Right forelimb (tissue), 1 donor: ENCODE measurements around the gene MEIOSIN.
"Not testable (repeated sequence)": the region's sequence is repeated elsewhere in the genome, so short reads cannot be mapped to it uniquely, and the experiment has no call there.

Source experiments
- DNase-seq: peaks from one replicate; pipeline ENCODE4 v3.0.0-alpha.2; 2018

MEIOSIN gene

GRCh38 chr19:45781214-45782161 is 48.2 kb downstream of the MEIOSIN start:
- DNase-seq, result peak; percentile 73

- DNase-seq, result peak; percentile 74
Observed at GRCh38 chr19:45782162-45782691, 49.0 kb downstream of the MEIOSIN start, which contains the start of gene DMPK. DMPK (minus strand) TSS chr19:45782490; CDS start chr19:45782352, 138 bp downstream.

- DNase-seq, result peak; percentile 74
Observed at GRCh38 chr19:45782820-45783785, 49.9 kb downstream of the MEIOSIN start.

GRCh38 chr19:45784096-45784495 is 50.9 kb downstream of the MEIOSIN start:
- DNase-seq, result no peak

- peak; percentile 43 for DNase-seq
Observed at GRCh38 chr19:45785097-45785496, 51.9 kb downstream of the MEIOSIN start.

- peak; percentile 36 for DNase-seq
Observed at GRCh38 chr19:45785781-45786532, 52.7 kb downstream of the MEIOSIN start.

GRCh38 chr19:45786533-45786894 is 53.3 kb downstream of the MEIOSIN start:
- DNase-seq, result no peak

- DNase-seq, result no peak
Observed at GRCh38 chr19:45789035-45789786, 56.0 kb downstream of the MEIOSIN start.

GRCh38 chr19:45790942-45791341 is 57.7 kb downstream of the MEIOSIN start:
- peak; percentile 40 for DNase-seq

GRCh38 chr19:45791744-45792469 is 58.7 kb downstream of the MEIOSIN start:
- peak; percentile 46 for DNase-seq

GRCh38 chr19:45792470-45793177 is 59.4 kb downstream of the MEIOSIN start, which contains the start of gene DMWD:
DMWD (minus strand) TSS chr19:45792845; CDS start chr19:45792756, 89 bp downstream.
- DNase-seq, result peak; percentile 100

GRCh38 chr19:45793178-45793564 is 59.9 kb downstream of the MEIOSIN start:
- DNase-seq, result no peak

GRCh38 chr19:45793876-45794275 is 60.6 kb downstream of the MEIOSIN start:
- DNase-seq, result no peak

- no peak for DNase-seq
Observed at GRCh38 chr19:45794627-45795026, 61.4 kb downstream of the MEIOSIN start.

GRCh38 chr19:45798995-45799517 is 65.8 kb downstream of the MEIOSIN start:
- DNase-seq, result peak; percentile 82

GRCh38 chr19:45799541-45799940 is 66.3 kb downstream of the MEIOSIN start:
- DNase-seq, result not testable (repeated sequence)

GRCh38 chr19:45800070-45800553 is 66.9 kb downstream of the MEIOSIN start:
- no peak for DNase-seq

GRCh38 chr19:45801603-45802175 is 68.5 kb downstream of the MEIOSIN start:
- no peak for DNase-seq
